HG02943 (cell line): Measurements from ENCODE around the gene CLEC16A.

Experiments
- ATAC-seq: cut with Tn5 transposase; IDR thresholded peaks from one replicate; pipeline ENCODE4 v1.9.1; 2021; ENCODE audit warnings: mild to moderate bottlenecking, low read depth, moderate library complexity; ENCODE audit not compliant: unreplicated experiment

Gene CLEC16A

DNA sequence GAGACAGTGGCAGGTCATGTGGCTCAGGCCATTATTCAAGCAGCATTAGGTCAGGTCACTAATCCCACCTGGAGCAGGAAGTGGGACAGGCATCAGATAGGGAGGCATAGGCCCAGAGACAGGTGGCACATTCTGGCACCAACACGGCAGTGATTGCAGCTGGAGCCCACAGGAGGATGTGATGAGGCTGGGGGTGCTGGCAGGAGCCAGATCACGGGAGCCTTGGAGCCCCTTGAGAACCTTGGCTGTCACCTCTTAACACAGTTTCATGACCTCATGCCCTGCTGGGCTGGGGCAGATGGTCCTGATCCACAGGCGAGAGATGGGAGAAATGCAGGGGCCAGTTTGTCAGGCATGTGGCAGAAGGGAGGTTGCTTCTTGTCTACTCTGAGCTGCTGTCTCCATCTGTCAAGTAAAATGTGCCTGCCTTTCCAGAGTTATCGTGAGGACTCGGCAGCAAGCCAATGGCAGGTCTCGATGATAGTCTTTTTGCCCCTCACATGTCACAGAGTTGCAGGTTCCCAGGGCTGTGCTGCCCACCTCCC lies 109.6 kb downstream of the CLEC16A start:
- ATAC-seq: no peak

DNA sequence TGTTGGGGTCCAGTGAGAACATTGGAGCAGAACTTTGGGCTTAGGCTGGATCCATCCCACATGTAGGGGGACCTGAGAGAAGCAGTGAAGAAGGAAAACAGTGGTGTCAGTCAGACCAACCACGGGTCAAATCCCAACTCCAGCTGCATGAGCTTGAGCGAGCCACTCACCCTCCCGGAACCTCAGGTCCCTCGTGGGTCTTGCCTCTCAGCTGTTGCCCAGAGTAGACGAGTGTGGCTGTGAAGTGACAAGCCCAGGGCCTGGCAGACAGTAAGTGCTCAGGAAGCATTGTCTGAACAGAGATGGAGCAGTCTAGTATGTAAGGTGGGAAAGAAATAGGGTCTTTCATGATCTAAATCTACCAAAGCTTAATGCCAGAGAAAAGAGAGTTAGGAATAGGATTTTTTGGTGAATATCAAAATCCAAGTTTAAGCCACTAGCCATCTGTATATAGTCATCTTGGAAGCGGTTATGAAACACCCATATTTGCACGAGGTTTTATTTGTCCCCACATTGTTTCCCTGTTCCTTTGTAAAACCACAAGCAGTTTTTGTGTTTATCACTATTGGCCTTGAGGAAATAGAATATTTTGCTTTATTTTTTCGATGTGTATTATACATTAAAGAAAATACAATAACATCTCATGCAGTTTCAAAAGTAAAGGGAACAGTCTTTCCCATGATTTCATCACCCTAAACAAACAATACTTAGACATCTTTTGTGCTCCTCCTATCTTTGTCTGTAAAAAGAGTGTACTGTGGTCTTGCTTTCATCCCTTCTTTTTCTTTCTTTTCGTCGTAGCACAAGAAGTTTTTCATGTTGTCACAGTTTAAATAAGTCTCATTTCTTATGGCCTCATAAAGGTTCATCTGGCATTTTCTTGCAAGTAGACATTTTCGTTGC lies 112.0 kb downstream of the CLEC16A start:
- ATAC-seq: no peak

DNA sequence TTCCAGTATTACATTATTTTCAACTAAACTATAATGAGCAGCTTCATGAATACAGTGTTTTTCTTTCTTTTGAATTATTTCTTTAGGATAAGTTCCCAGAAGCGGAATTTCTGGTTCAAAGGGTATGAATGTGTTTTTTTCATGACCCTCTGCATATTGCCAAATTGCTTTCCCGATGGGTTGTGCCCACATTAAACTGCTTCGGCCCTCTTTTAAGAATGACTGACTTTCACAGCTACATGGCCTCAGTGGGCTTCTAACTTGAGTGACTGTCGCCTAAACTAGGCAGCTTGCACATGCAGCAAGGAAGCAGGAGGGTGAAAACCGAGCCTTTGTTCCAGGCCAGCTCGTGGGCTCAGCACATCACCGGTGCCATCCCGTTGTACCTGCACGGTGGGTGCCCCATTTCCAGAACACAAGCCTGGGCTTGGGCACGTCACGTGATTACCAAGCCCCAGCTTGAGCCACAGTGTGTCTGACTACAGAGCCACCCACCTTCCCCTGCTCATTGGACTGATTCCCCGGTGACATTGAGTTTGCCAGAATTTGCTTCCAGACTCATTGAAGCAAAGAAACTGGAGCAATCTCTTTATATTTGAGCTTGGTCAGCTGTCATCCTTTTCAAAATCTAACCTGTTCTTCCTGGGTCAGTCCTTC lies 112.8 kb downstream of the CLEC16A start:
- no peak for ATAC-seq

DNA sequence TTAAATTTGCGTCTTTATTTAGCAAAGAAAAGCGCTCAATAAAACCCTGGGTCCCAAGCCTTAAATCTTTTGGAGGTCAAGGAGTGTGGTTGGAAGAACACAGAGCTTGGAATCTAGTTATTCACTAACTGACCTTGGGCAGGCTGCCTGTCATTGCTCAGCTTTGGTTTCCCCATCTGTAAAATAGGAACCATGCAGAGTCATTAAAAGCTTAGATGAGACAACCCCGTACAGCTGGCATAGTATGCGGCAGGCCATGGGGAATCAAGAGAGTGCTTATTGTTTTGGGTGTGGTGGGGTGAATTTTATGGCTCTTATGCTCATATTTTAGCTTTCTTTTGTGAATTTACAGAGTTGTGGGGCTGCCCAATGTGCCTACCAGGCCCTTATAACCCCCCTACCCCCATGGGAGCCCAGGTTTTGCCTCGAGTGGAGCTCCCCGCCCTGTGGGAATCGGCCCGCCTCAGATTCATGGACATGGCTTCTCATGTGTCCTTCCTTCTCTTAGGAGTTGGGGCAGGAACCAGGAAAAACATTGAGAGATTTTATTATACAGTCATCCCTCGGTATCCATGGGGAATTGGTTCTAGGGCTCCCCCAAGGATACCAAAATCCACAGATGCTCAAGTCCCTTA lies 113.5 kb downstream of the CLEC16A start:
- no peak for ATAC-seq

DNA sequence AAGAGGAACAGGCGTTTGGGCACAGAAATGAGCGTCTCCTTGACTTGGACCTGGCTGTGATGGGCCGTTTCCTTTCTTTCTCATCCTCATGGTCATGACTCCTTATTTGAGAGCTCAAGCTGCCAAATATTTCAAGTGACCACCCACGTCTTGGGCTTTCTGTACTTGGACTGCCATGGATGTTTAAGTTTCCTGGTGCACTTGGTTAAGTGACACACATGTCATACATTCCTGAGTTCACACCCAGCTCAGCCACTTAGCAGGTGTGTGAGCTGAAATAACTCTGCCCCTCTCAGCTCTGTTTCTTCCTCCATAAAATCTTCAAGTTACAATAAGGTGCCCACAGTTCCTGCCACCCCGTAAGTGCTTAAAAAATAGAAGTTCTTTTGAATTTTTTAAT lies 114.5 kb downstream of the CLEC16A start:
- no peak for ATAC-seq

DNA sequence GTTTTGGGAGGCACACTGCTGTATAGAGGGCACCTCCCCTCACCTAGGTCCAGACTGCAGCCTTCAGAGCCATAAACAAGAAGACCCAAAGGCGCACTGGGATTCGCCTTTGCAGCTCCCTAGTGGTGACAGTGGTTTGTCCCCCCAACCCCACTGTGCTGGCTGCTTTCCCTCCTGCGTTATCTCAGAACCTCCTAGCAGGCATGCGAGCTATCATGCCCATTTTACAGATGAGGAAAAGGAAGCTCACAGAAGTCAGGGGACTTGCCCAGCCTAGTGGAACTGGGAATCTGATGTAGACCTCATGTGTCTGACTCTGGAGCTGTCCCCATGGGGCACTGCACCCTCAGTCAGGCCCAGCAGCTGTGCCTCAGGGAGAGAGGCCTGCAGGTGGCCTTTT lies 115.2 kb downstream of the CLEC16A start:
- no peak for ATAC-seq

DNA sequence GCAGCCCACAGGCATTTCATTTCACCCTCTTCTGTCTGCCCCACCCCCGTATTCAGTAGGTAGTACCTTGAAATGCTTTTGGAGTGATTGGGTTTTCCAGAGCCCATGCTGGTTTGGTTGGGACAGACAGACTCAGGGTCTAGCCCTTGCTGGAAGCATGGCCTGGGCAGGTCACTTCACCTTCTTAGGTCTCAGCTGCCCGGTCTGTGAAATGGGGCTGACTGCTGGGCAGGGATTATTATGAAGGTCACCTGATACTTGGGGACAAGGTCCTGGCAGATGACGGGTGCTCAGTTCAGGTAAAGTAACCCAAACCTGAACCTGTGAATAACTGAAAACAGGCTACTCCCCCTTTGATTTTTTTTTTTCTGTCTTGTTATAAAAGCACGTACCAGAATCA lies 116.0 kb downstream of the CLEC16A start:
- ATAC-seq: no peak

DNA sequence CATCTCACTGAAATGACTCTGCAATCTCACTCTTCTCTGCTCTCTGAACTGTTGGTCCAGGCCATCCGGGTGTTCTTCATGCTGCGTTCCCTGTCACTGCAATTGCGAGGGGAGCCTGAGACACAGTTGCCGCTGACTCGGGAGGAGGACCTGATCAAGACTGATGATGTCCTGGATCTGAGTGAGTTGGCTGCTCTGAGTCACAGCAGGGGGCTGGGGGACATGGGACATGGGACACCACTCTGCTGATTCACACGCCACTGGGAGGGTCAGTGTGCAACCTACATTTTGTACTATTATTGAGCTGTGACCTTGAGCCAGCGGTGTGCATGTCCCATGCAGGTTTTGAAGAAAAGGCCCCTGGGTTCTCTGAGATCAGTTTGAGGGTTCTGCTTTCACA lies 116.5 kb downstream of the CLEC16A start:
- ATAC-seq: no peak

DNA sequence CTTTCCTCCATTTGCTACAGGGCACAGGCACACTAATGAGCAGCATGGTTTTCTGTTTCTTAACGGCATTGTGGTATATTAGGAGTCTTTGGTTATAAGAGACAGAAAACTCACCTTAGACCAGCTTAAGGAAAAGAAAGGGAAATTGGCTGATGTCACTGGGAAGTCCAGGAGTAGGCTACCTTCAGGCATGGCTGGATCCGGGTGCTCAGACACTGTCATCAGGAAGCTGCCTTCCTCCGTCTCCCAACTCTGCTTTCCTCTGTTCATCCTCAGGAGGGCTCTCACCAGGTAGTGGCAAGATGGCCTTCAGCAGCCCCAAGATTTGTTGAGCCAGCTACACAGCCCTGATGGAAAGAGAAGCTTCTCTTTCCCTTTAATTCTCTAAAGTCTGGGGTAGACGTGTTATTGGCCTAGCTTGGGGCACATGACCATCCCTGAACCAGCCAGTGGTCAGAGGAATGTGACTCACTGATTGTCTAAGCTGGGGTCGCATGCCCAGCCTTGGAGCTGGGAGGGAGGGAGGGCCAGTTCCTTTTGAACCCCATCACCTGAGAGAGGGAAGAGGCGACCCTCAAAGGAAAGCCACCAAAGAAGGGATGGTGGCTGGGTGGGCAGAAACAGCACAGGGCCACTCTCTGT lies 117.4 kb downstream of the CLEC16A start:
- no peak for ATAC-seq

DNA sequence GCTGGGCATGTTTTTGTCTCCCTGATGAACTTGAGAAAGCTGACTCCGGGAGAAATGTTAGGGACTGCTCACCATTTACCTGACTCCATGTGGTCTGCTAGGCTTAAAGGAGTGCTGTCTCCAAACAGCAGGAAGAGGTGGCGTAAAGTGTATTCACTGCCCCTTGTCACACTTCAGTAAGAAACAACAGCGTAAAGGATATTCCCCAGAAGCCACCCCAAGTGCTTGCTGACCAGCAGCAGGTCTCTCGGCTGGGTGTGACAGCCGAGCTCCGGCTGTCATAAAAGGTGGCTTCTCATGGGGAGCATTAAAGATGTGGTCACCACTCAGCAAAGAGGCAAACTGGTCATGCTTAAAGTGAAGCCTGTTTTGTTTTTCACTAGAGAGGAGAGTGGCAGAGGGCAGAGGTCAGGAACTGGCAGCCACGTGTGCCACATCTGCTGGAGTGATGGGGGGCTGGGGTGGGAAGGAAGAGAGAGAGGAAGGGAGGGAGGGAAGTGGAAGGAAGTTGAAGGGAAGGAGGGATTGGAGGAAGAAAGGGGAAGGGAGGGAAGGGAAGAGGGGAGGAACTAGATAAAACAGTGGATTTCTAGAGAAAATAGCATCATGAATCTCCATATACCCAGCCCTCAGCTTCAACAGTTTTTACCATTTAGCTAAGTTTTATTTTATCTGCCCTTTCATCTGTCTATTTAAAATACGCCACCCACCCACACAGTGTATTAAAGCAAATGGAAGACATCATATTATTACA lies 119.3 kb downstream of the CLEC16A start:
- ATAC-seq: no peak

DNA sequence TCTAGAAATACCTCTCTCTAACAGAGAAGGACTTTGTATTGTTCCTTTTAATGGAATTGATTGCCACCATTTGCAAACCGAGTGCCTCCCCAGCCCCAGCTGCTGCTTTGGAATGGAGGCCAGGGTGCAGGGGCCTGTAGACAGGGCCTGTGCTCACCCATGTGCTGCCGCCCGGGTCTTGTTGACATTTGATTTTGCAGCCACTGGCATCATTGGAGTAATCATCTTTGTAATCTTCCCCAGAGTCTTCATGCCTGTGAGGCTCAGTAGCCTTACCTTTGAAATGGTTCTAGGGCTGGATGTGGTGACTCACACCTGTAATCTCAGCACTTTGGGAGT lies 119.8 kb downstream of the CLEC16A start:
- no peak for ATAC-seq

DNA sequence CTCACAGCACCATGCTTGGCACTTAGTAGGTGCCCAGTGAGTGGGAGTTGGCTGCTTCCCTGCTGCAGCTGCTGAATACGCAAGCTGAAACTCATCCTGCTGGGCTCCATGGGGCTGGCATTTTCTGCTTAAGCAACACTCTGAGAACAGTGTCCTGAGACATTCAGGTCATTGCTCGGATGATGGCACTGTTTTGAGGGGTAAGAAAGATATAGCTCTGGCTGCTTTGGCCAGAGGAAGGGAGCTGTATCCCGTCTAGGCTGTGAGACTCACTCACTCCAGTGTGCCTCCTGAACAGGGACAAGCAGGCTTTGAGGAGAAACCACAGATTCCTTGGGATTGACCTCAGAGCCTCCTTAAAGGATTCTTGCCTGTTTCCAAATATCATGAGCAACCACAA lies 120.5 kb downstream of the CLEC16A start:
- no peak for ATAC-seq

DNA sequence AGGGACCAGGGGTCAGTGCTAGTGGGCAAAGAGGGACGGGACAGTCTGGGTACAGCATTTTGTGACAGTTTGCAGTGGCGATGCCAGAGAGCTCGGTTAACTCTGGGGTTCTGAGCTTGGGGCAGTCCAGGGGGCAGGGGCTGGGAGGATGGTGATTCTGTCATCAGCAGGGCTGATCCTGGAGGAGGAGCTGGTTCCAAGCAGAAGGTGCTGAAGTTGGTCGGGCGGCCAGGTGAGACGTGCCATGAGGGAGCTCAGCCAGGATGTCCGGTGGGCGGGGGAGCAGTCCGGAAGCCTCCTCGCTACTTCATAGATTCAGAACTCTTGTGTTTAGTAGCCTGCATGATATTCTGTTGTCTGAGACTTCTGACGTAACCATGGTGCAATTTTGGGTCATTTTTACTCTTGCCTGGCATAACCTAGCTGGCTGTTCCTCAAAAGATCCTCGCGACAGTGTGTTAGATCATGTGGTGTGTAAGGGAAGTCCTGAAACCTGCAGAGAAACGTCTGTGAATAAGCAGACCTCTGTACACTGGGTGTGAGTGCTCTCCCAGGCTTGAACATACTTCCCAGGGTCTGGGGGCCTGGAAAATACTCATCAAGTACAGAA lies 122.0 kb downstream of the CLEC16A start:
- ATAC-seq: no peak

DNA sequence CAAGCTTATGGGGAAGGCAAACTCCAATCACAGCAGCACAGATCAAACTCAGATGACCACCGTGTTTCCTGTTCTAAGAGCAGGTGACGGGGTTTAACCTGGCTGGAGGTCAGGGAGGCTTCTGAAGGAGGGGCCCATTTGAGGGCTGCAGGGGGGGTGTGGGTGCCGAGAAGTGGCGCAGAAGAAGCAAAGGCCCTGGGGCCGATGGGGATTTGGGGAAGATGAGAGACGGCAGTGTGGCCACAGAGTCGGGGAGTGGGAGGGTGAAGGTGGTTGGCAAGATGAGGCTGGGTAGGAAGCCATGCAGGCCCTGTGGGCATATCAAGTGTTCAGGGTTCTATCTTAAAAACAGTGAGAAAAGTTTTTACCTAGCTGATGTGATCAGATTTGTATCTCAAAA lies 122.9 kb downstream of the CLEC16A start:
- ATAC-seq: no peak

DNA sequence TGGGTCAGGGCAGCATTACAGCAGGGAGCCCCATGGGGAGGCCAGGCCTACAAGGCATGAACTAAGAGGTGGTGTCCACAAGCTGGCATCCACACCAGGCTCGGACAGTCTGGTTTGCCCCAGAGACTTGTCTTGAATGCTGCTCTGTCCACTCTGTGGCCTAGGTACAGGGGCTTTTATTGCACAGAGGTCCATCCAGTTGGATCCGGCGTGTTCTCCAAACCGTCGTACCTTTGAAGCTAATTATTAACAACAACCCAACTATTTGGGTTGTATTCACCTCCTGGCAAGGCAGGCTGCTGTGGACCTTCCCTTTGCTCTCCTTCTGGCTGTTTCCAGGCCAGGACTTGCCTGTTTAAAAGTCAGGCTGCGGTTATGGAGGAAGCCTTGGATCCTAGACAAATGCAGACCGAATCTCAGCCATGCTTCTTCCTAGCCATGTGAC lies 123.4 kb downstream of the CLEC16A start:
- ATAC-seq: no peak

DNA sequence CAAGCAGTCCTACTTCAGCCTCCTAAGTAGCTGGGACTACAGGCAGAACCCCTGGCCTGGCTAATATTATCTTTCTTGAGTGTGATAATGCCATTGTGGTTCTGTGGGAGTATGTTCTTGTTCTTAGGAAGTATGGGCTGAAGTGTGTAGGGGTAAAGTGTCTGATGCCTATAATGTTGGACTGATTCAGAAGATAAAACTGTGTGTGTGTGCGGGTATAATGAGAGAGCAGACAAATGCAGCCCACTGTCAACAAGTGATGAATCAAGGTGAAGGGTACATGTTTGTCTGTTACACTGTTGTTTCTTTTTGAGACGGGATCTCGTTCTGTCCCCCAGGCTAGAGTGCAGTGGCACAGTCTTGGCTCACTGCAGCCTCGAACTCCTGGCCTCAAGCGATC lies 127.5 kb downstream of the CLEC16A start:
- ATAC-seq: no peak

DNA sequence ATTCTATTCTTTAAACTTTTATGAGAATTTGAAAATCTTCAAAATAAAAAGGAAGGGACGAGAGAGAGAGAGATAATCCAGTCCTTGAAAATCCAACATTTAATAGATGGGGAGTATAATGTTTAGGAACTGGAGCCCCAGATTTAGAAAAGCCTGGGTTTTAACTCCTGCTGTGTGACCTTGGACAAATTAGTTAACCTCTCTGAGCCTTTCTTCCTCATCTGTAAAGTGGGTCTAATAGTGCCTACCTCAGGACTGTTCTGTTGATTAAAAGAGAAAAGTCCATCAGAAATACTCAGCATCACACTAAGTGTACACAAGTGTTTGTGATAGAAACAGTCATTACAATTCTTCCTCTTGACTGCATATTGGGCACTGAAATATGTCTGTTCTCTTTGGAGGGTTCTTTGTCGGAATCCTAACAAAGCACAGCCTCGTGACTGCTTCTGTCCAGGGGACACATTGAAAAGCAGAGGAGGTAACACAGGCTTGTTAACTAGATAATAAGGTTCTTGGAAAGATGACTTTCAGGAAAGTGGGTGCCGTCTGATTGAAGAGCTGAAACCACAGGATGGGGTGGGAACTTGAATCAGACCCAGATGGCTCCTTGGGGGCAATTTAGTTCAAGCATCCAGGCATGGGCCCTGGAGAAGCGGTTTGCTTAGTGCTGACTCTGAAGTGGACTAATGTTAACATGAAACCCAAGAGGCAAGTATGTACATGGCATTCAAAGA lies 128.2 kb downstream of the CLEC16A start:
- ATAC-seq: no peak

DNA sequence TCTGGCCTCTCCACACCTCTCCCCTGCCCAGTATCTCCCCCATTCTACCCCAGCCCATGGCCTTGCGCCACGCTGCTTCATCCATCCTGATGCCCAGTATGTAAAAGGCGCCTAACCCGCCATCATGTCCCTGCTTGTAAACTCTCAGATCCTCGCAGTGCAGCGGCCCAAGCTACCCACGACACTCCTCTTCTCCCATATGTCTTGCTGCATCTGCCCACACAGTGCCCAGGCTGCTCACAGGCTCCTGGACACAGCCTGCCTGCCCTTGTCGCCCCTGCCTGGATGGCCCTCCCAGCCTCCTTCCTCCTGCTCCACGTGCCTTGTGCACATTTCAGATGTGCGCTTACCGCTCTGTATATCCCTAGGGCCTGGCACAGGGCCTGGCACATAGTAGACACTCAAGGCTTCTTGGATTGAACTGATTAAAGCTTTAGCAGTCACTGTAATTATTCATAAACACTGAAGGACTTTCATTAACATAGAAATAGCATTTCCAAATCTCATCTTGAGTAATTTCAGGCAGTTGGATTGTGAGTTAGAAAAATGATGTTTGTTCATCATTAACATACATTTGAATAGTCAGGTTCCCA lies 129.1 kb downstream of the CLEC16A start:
- no peak for ATAC-seq

DNA sequence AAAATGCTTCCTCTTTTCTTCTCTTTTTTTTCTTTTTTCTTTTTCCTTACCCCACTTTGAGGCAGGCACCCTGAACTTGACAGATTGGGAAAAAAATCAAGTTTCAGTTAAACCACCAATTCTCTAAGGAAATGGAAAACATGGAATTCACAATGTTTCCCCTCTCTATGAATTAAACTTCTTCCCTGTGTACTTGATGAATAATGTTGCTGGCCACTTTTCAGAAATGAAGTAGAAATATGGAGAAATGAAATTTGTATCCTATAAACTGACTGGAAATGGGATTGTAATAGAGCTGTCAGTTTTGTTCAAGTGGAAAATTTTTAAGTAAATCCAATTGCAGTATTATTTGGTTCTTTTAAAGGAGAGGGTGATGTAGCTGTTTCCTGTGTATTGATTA lies 129.8 kb downstream of the CLEC16A start:
- ATAC-seq: no peak
